ENCODE data around the gene GNG7.
"Not testable (repeated sequence)": the region's sequence is repeated elsewhere in the genome, so short reads cannot be mapped to it uniquely, and the experiment has no call there.

Gene GNG7

GRCh38 chr19:2726904-2727639, 24.6 kb upstream of the GNG7 start:
- DNase-seq (ENCODE audit: low read depth) = no peak

GRCh38 chr19:2726160-2726855, 23.8 kb upstream of the GNG7 start:
- no peak for DNase-seq (ENCODE audit: low read depth)

GRCh38 chr19:2724148-2724557, 21.7 kb upstream of the GNG7 start:
- no peak for DNase-seq (ENCODE audit: low read depth)

- no peak for DNase-seq (ENCODE audit: low read depth)
Observed at GRCh38 chr19:2723747-2724146, 21.3 kb upstream of the GNG7 start.

GRCh38 chr19:2723345-2723715, 20.8 kb upstream of the GNG7 start:
- no peak for DNase-seq (ENCODE audit: low read depth)

- DNase-seq (ENCODE audit: low read depth) = no peak
Observed at GRCh38 chr19:2722541-2723344, 20.2 kb upstream of the GNG7 start.

GRCh38 chr19:2721570-2722540, 19.4 kb upstream of the GNG7 start:
- DNase-seq (ENCODE audit: low read depth) = no peak

GRCh38 chr19:2720777-2721569, 18.5 kb upstream of the GNG7 start, which contains the start of gene DIRAS1:
DIRAS1 (minus strand) TSS chr19:2721372; CDS start chr19:2717806, 3,566 bp downstream.
- DNase-seq (ENCODE audit: low read depth) = no peak

GRCh38 chr19:2719920-2720776, 17.7 kb upstream of the GNG7 start:
- no peak for DNase-seq (ENCODE audit: low read depth)

- no peak for DNase-seq (ENCODE audit: low read depth)
Observed at GRCh38 chr19:2719232-2719735, 16.8 kb upstream of the GNG7 start.

GRCh38 chr19:2717638-2718541, 15.4 kb upstream of the GNG7 start:
- no peak for DNase-seq (ENCODE audit: low read depth)

GRCh38 chr19:2716722-2717637, 14.5 kb upstream of the GNG7 start:
- no peak for DNase-seq (ENCODE audit: low read depth)

GRCh38 chr19:2716275-2716650, 13.8 kb upstream of the GNG7 start:
- DNase-seq (ENCODE audit: low read depth) = no peak

GRCh38 chr19:2715470-2716274, 13.2 kb upstream of the GNG7 start:
- no peak for DNase-seq (ENCODE audit: low read depth)

- DNase-seq (ENCODE audit: low read depth) = no peak
Observed at GRCh38 chr19:2714531-2715269, 12.2 kb upstream of the GNG7 start.

- DNase-seq (ENCODE audit: low read depth) = not testable (repeated sequence)
Observed at GRCh38 chr19:2714102-2714501, 11.6 kb upstream of the GNG7 start.
